Measurements from ENCODE around the gene NCOR2.

- no peak for TF ChIP-seq CTCF (conservative IDR thresholded peaks at IDR 0.05; ENCODE audit: low read depth, low read length)
- no peak for TF ChIP-seq POLR2A (IDR thresholded peaks at IDR 0.05; ENCODE audit: low read depth, low read length)
- no peak for TF ChIP-seq CHD1 (IDR thresholded peaks at IDR 0.05; ENCODE audit: low read depth, low read length)
- no peak for TF ChIP-seq BHLHE40 (IDR thresholded peaks at IDR 0.05; ENCODE audit: low read depth, low read length)
- no peak for TF ChIP-seq RAD21 (IDR thresholded peaks at IDR 0.05; ENCODE audit: low read length)
- TF ChIP-seq ELK1 (IDR thresholded peaks at IDR 0.05; ENCODE audit: borderline replicate concordance, low read depth, low read length) = no peak
- no peak for TF ChIP-seq FOS (IDR thresholded peaks at IDR 0.05; ENCODE audit: low read depth, low read length)
- TF ChIP-seq MAZ (IDR thresholded peaks at IDR 0.05; ENCODE audit: borderline replicate concordance, low read depth, low read length) = no peak
- TF ChIP-seq MXI1 (IDR thresholded peaks at IDR 0.05; ENCODE audit: borderline replicate concordance, low read depth, low read length) = no peak
- no peak for TF ChIP-seq CEBPB (IDR thresholded peaks at IDR 0.05; ENCODE audit: low read depth, low read length)
- TF ChIP-seq NFE2L2 (IDR thresholded peaks at IDR 0.05; ENCODE audit: low read depth, low read length) = no peak
Measured at GRCh38 chr12:124559182-124560017, 8.0 kb downstream of the NCOR2 start.

All from IMR-90 (cell line).